HCT116 (cell line): ENCODE results near the gene CAPZB. TPM values are rescaled to one million over a fixed set of nuclear protein-coding genes. Genes with fewer than 3 reads are reported as not detected.

Experiments used
- ATAC-seq: fragments of 200-7000 bp; cut with Tn5 transposase; 2 replicates; pipeline ENCODE4 v1.9.1; 2020; ENCODE audit warnings: mild to moderate bottlenecking, moderate library complexity
- BruUV-seq: library from RNA; stranded (reverse); fragments of 400-500 nt; replicated peaks from 2 replicates; lab custom pipeline; 2021; lab: Mats Ljungman, UMichigan
- CTCF ChIA-PET: fragments of 300-600 bp; sonication (Branson Sonifier 250); formaldehyde crosslinking; loops from one replicate; lab custom pipeline; 2021; ENCODE audit warnings: antibody characterized with exemption; lab: Charles Lee
- POLR2A ChIA-PET: fragments of 300-600, 350-600 bp; sonication (Branson Sonifier 250); formaldehyde crosslinking; loops from one replicate; lab custom pipeline; 2021; ENCODE audit warnings: antibody characterized with exemption; lab: Charles Lee
- RAD21 ChIA-PET, 2 experiments: fragments of 300-600 bp; sonication (Branson Sonifier 250); formaldehyde crosslinking; loops; one replicate each; lab custom pipeline; 2023; ENCODE audit warnings: low total read pairs in 2 of 2; ENCODE audit not compliant: uncharacterized antibody in 2 of 2, unreplicated experiment in 2 of 2, low non-redundant PET in 1 of 2; lab: Charles Lee
- DNase-seq: peaks from one replicate; pipeline ENCODE4 v3.0.0-alpha.2; 2010; ENCODE audit warnings: low read depth, low spot score
- H2AFZ ChIP-seq: fragments of 200-600 bp; shearing (Covaris generic), sonication (generic); 2 replicates; pipeline ENCODE4 v1.6.1; 2017; ENCODE audit warnings: low read depth, mixed run types, mixed read lengths, antibody characterized with exemption, low read length; ENCODE audit not compliant: poor library complexity, severe bottlenecking
- H3K27ac ChIP-seq: 2 replicates; pipeline ENCODE4 v1.5.1; 2012; ENCODE audit warnings: low read depth, low read length
- H3K27me3 ChIP-seq: fragments of 200-600 bp; sonication (generic); 2 replicates; pipeline ENCODE4 v1.6.1; 2016; ENCODE audit warnings: mixed run types, low read length, mixed read lengths; ENCODE audit not compliant: insufficient read depth
- H3K36me3 ChIP-seq, 2 experiments: fragments of 200-500 bp in 1 of 2; fragments of 200-600 bp in 1 of 2; sonication (Bioruptor generic) in 1 of 2; sonication (generic) in 1 of 2; 2 replicates each; pipeline versions ENCODE4 v1.5.1 to v1.6.1; 2014 to 2016; ENCODE audit warnings: low read length in 2 of 2, inconsistent platforms in 1 of 2, mixed read lengths in 1 of 2, mixed run types in 1 of 2; ENCODE audit not compliant: insufficient read depth in 2 of 2, control insufficient read depth in 1 of 2
- H3K4me1 ChIP-seq, 2 experiments: fragments of 200-600 bp in 1 of 2; sonication (generic) in 1 of 2; 2 replicates each; pipeline versions ENCODE4 v1.5.1 to v1.6.1; 2012 to 2017; ENCODE audit warnings: low read length in 2 of 2, inconsistent platforms in 1 of 2, mild to moderate bottlenecking in 1 of 2, mixed read lengths in 1 of 2, mixed run types in 1 of 2, moderate library complexity in 1 of 2; ENCODE audit not compliant: insufficient read depth in 2 of 2, control insufficient read depth in 1 of 2
- H3K4me2 ChIP-seq: fragments of 200-600 bp; sonication (generic); 2 replicates; pipeline ENCODE4 v1.6.1; 2017; ENCODE audit warnings: mixed run types, low read length, mixed read lengths
- H3K4me3 ChIP-seq, 2 experiments: fragments of 200-600 bp in 1 of 2; sonication (generic) in 1 of 2; replicated peaks in 1 of 2; 2 replicates each; pipeline ENCODE4 v1.5.1; 2011 to 2016; ENCODE audit warnings: low read length in 2 of 2, control low read depth in 1 of 2, low read depth in 1 of 2, mild to moderate bottlenecking in 1 of 2, mixed read lengths in 1 of 2, mixed run types in 1 of 2
- H3K79me2 ChIP-seq: fragments of 200-600 bp; sonication (generic); 2 replicates; pipeline ENCODE4 v1.6.1; 2017; ENCODE audit warnings: mild to moderate bottlenecking, mixed run types, low read length, moderate library complexity, mixed read lengths; ENCODE audit not compliant: insufficient read depth
- H3K9ac ChIP-seq: fragments of 200-600 bp; sonication (generic); 2 replicates; pipeline ENCODE4 v1.6.1; 2016; ENCODE audit warnings: low read length, mixed read lengths
- H3K9me2 ChIP-seq: fragments of 200-600 bp; sonication (generic), shearing (Covaris generic); 2 replicates; pipeline ENCODE4 v1.6.1; 2017; ENCODE audit warnings: mixed run types, mild to moderate bottlenecking, moderate library complexity; ENCODE audit not compliant: insufficient read depth
- H3K9me3 ChIP-seq, 2 experiments: fragments of 200-500 bp in 1 of 2; fragments of 200-600 bp in 1 of 2; sonication (Bioruptor generic) in 1 of 2; sonication (generic) in 1 of 2; 2 replicates each; pipeline ENCODE4 v1.6.1; 2014 to 2017; ENCODE audit warnings: low read length in 2 of 2, mixed read lengths in 2 of 2, inconsistent platforms in 1 of 2, low read depth in 1 of 2, mild to moderate bottlenecking in 1 of 2, mixed run types in 1 of 2, moderate library complexity in 1 of 2; ENCODE audit not compliant: control insufficient read depth in 1 of 2, insufficient read depth in 1 of 2
- H4K20me1 ChIP-seq: fragments of 200-600 bp; sonication (generic), shearing (Covaris generic); 2 replicates; pipeline ENCODE4 v1.6.1; 2017; ENCODE audit warnings: mixed run types, mild to moderate bottlenecking, moderate library complexity; ENCODE audit not compliant: insufficient read depth
- ATF3 ChIP-seq: IDR thresholded peaks from 2 replicates; pipeline ENCODE4 v1.6.1; 2012
- CBX3 ChIP-seq: IDR thresholded peaks from 2 replicates; pipeline ENCODE4 v1.6.1; 2012; ENCODE audit warnings: low read depth
- CEBPB ChIP-seq: IDR thresholded peaks from 2 replicates; pipeline ENCODE4 v1.6.1; 2012; ENCODE audit warnings: low read depth
- EGR1 ChIP-seq: IDR thresholded peaks from 2 replicates; pipeline ENCODE4 v1.6.1; 2012; ENCODE audit warnings: low read depth
- ELF1 ChIP-seq: IDR thresholded peaks from 2 replicates; pipeline ENCODE4 v1.6.1; 2012; ENCODE audit warnings: low read depth, borderline replicate concordance
- EZH2 ChIP-seq: fragments of 200-600 bp; sonication (generic); IDR thresholded peaks from 2 replicates; pipeline ENCODE4 v1.6.1; 2017; ENCODE audit warnings: antibody characterized with exemption, mixed run types
- FOSL1 ChIP-seq: IDR thresholded peaks from 2 replicates; pipeline ENCODE4 v1.6.1; 2012; ENCODE audit warnings: low read depth
- JUND ChIP-seq: IDR thresholded peaks from 2 replicates; pipeline ENCODE4 v1.6.1; 2012
- POLR2A ChIP-seq: IDR thresholded peaks from 2 replicates; pipeline ENCODE4 v1.7.0; 2011; ENCODE audit warnings: borderline replicate concordance; ENCODE audit not compliant: insufficient read depth, insufficient read length; ENCODE audit errors: extremely low read depth
- RAD21 ChIP-seq: IDR thresholded peaks from 2 replicates; pipeline ENCODE4 v1.6.1; 2012; ENCODE audit warnings: low read depth, mild to moderate bottlenecking
- SIN3A ChIP-seq: IDR thresholded peaks from 2 replicates; pipeline ENCODE4 v1.6.1; 2012; ENCODE audit warnings: low read depth
- SP1 ChIP-seq: IDR thresholded peaks from 2 replicates; pipeline ENCODE4 v1.6.1; 2012; ENCODE audit warnings: low read depth
- YY1 ChIP-seq: IDR thresholded peaks from 2 replicates; pipeline ENCODE4 v1.6.1; 2011; ENCODE audit warnings: low read length, low read depth, moderate library complexity, mild to moderate bottlenecking; ENCODE audit not compliant: insufficient replicate concordance; ENCODE audit errors: extremely low read depth
- ZFX ChIP-seq: fragments of 450-650 bp; IDR thresholded peaks from 2 replicates; pipeline ENCODE4 v1.6.1; 2017
- ZNF274 ChIP-seq: fragments of 200-500 bp; sonication (Bioruptor generic); IDR thresholded peaks from 2 replicates; pipeline ENCODE4 v1.6.1; 2014; ENCODE audit warnings: mild to moderate bottlenecking, low read depth, low read length, inconsistent platforms
- intact Hi-C: fragments of 100-400 bp; cut with micrococcal nuclease; formaldehyde crosslinking; loops from 2 replicates; pipeline ENCODE4 v1.10.0; 2022
- total RNA-seq: library from RNA; stranded (reverse); gene quantifications from one replicate; pipeline ENCODE4 v1.2.1, GENCODE V29; 2021; ENCODE audit not compliant: unreplicated experiment

The CAPZB gene
- total RNA-seq, 1 experiment from 2014 or later, result 203 TPM

- DNase-seq (no peak), ATAC-seq (no peak)
- Histone ChIP-seq H3K27ac (no peak overlapping the region), H3K79me2 (peaks cover 93% of the 10 kb centered on the region), H2AFZ (no peak overlapping the region), H3K36me3 (no peaks in the 10 kb centered on the region; a peak in 1 of 4 replicates), H3K4me3 (no peak overlapping the region), H3K27me3 (no peaks in the 10 kb centered on the region), H3K9me3 (no peaks in the 10 kb centered on the region), H3K4me2 (no peak overlapping the region), H4K20me1 (peaks cover 20% of the 10 kb centered on the region; the same call in 1 of the 2 replicates), H3K9ac (no peak overlapping the region), H3K4me1 (peaks cover 21 to 29% of the 10 kb centered on the region in 2 experiments), H3K9me2 (no peaks in the 10 kb centered on the region)
- no TSS peak for BruUV-seq
- RAD21 ChIA-PET, result no interaction called here
- no peak for TF ChIP-seq RAD21
- TF ChIP-seq YY1, result no peak
- no peak for TF ChIP-seq FOSL1
- no peak for TF ChIP-seq ZFX
- TF ChIP-seq POLR2A, result no peak
- no peak for TF ChIP-seq CEBPB
- TF ChIP-seq SIN3A, result no peak
- TF ChIP-seq JUND, result no peak
- CTCF ChIA-PET, result no interaction called here
- POLR2A ChIA-PET, result no interaction called here
- intact Hi-C loops, result no loop called here
Observed at GRCh38 chr1:19465650-19466049, 19.7 kb downstream of the CAPZB start.

GRCh38 chr1:19465123-19465522, 20.2 kb downstream of the CAPZB start:
- TF ChIP-seq ZNF274 (no peak), SP1 (no peak), ATF3 (no peak), CBX3 (no peak), CEBPB (no peak), ZFX (no peak), JUND (no peak), FOSL1 (no peak), YY1 (no peak), EZH2 (no peak), ELF1 (no peak), EGR1 (no peak)
- TF ChIP-seq, all 23 proteins: peak for 0
- ChIA-PET RAD21 (no interaction called here), CTCF (no interaction called here), POLR2A (no interaction called here)
- ATAC-seq (no peak), DNase-seq (no peak)
- H3K9ac ChIP-seq, result no peak overlapping the region
- H3K4me1 ChIP-seq, result peaks cover 16 to 24% of the 10 kb centered on the region in 2 experiments
- peaks cover 90% of the 10 kb centered on the region for H3K79me2 ChIP-seq
- H3K9me3 ChIP-seq, result no peaks in the 10 kb centered on the region
- intact Hi-C loops, result no loop called here
- H3K4me3 ChIP-seq, result no peak overlapping the region
- no peak overlapping the region for H3K27ac ChIP-seq
- no TSS peak for BruUV-seq
- peaks cover 15% of the 10 kb centered on the region; the same call in 1 of the 2 replicates for H4K20me1 ChIP-seq
- H3K36me3 ChIP-seq, result no peaks in the 10 kb centered on the region; a peak in 1 of 4 replicates
- no peak overlapping the region for H2AFZ ChIP-seq
- no peaks in the 10 kb centered on the region for H3K9me2 ChIP-seq
- no peak overlapping the region for H3K4me2 ChIP-seq
- no peaks in the 10 kb centered on the region for H3K27me3 ChIP-seq
